Nephron progenitor cell (in vitro differentiated cells): ENCODE measurements around the gene ATP7A.
"Not testable (repeated sequence)": the region's sequence is repeated elsewhere in the genome, so short reads cannot be mapped to it uniquely, and the experiment has no call there.

Source experiments
- DNase-seq: peaks from one replicate; pipeline ENCODE4 v3.0.0; 2021
- H3K27ac Mint-ChIP-seq: 2 replicates; pipeline ENCODE4 v1.8.0; 2021; ENCODE audit warnings: mild to moderate bottlenecking, moderate library complexity, mixed read lengths
- H3K27me3 Mint-ChIP-seq: 2 replicates; pipeline ENCODE4 v1.8.0; 2021; ENCODE audit warnings: mild to moderate bottlenecking, low read depth, mixed read lengths; ENCODE audit not compliant: poor library complexity
- H3K36me3 Mint-ChIP-seq: 2 replicates; pipeline ENCODE4 v1.8.0; 2021; ENCODE audit warnings: low read depth, mixed read lengths
- H3K4me1 Mint-ChIP-seq: 2 replicates; pipeline ENCODE4 v1.8.0; 2021; ENCODE audit warnings: mixed read lengths
- H3K4me3 Mint-ChIP-seq: 2 replicates; pipeline ENCODE4 v1.8.0; 2021; ENCODE audit warnings: mild to moderate bottlenecking, moderate library complexity, mixed read lengths
- H3K9me3 Mint-ChIP-seq: 2 replicates; pipeline ENCODE4 v1.8.0; 2021; ENCODE audit warnings: mild to moderate bottlenecking, moderate library complexity, mixed read lengths
- CTCF ChIP-seq: fragments of 200-600 bp; sonication (generic); IDR thresholded peaks from 2 replicates; pipeline ENCODE4 v1.5.0; 2021; ENCODE audit warnings: antibody characterized with exemption

The ATP7A gene

GRCh38 chrX:77935886-77936285, 25.4 kb downstream of the ATP7A start:
- no peak for DNase-seq
- no peaks in the 10 kb centered on the region for H3K27me3 Mint-ChIP-seq
- no peaks in the 10 kb centered on the region for H3K4me1 Mint-ChIP-seq
- no peak for TF ChIP-seq CTCF
- H3K27ac Mint-ChIP-seq: no peak overlapping the region
- peaks cover 16% of the 10 kb centered on the region for H3K9me3 Mint-ChIP-seq
- H3K36me3 Mint-ChIP-seq: no peaks in the 10 kb centered on the region
- H3K4me3 Mint-ChIP-seq: no peak overlapping the region

GRCh38 chrX:77936299-77936698, 25.8 kb downstream of the ATP7A start:
- peaks cover 13% of the 10 kb centered on the region for H3K9me3 Mint-ChIP-seq
- no peak for TF ChIP-seq CTCF
- no peaks in the 10 kb centered on the region for H3K36me3 Mint-ChIP-seq
- H3K4me1 Mint-ChIP-seq: no peaks in the 10 kb centered on the region
- H3K4me3 Mint-ChIP-seq: no peak overlapping the region
- no peaks in the 10 kb centered on the region for H3K27me3 Mint-ChIP-seq
- H3K27ac Mint-ChIP-seq: no peak overlapping the region
- DNase-seq: no peak

- Mint-ChIP-seq H3K4me3 (no peak overlapping the region), H3K36me3 (no peaks in the 10 kb centered on the region), H3K4me1 (no peaks in the 10 kb centered on the region), H3K9me3 (peaks cover 11% of the 10 kb centered on the region), H3K27ac (no peak overlapping the region), H3K27me3 (no peaks in the 10 kb centered on the region)
- DNase-seq: no peak
- TF ChIP-seq CTCF: no peak
Measured at GRCh38 chrX:77937291-77937690, 26.8 kb downstream of the ATP7A start.

- H3K4me1 Mint-ChIP-seq: no peaks in the 10 kb centered on the region
- H3K36me3 Mint-ChIP-seq: no peaks in the 10 kb centered on the region
- H3K9me3 Mint-ChIP-seq: peaks cover 3% of the 10 kb centered on the region
- H3K27ac Mint-ChIP-seq: no peak overlapping the region
- no peak for TF ChIP-seq CTCF
- H3K4me3 Mint-ChIP-seq: no peak overlapping the region
- DNase-seq: no peak
- H3K27me3 Mint-ChIP-seq: no peaks in the 10 kb centered on the region
Measured at GRCh38 chrX:77938083-77938680, 27.7 kb downstream of the ATP7A start.

- H3K4me1 Mint-ChIP-seq, H3K4me3 Mint-ChIP-seq, H3K36me3 Mint-ChIP-seq, DNase-seq, H3K27ac Mint-ChIP-seq, H3K27me3 Mint-ChIP-seq: not testable (repeated sequence)
- peaks cover 20% of the 10 kb centered on the region for H3K9me3 Mint-ChIP-seq
Measured at GRCh38 chrX:77945031-77945430, 34.5 kb downstream of the ATP7A start.

- peaks cover 9% of the 10 kb centered on the region for H3K4me1 Mint-ChIP-seq
- TF ChIP-seq CTCF: no peak
- H3K27ac Mint-ChIP-seq: no peak overlapping the region
- no peak for DNase-seq
- H3K4me3 Mint-ChIP-seq: no peak overlapping the region
- H3K36me3 Mint-ChIP-seq: peaks cover 5% of the 10 kb centered on the region
- H3K27me3 Mint-ChIP-seq: no peaks in the 10 kb centered on the region
- H3K9me3 Mint-ChIP-seq: peaks cover 20% of the 10 kb centered on the region
Measured at GRCh38 chrX:77945910-77946545, 35.5 kb downstream of the ATP7A start.
